ENCODE data around the gene RBM23.
A peak's percentile ranks its signal among the peaks of the same experiment; 100 is the strongest.
"Not testable (repeated sequence)": the region's sequence is repeated elsewhere in the genome, so short reads cannot be mapped to it uniquely, and the experiment has no call there.

Gene RBM23

DNA sequence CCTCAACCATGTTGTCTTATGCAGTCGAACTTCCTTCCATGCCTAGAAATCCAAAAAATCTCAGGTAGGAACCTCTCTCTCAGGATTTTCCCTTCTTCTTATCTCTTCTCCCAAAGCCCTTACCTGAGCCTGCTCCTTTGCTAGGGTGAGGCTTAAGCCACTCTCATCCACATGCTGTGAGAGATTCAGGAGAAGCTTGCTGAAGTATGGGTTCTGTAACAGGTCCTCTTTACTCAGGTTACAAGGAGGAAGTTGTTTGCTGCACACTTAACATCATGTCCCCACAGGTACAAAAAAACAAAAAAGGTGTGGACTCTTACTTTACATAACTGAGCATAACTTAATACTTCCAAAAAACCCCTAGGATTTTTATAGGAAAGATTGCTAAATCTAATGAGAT lies 33.5 kb upstream of the RBM23 start:
- H3K4me3 ChIP-seq (ENCODE audit: low read depth in 1 of 2, low read length in 1 of 2): peak overlapping the region; percentile 50 to 60
- no peaks in the 10 kb centered on the region for H3K27me3 ChIP-seq
- H3K27ac ChIP-seq: peak overlapping the region; percentile 89
- H3K9me3 ChIP-seq: no peaks in the 10 kb centered on the region
- peaks cover 17% of the 10 kb centered on the region for H3K36me3 ChIP-seq
- TF ChIP-seq CTCF (IDR thresholded peaks at IDR 0.05): no peak
- peaks cover 55 to 64% of the 10 kb centered on the region in 2 experiments for H3K4me1 ChIP-seq (ENCODE audit: control insufficient read depth in 1 of 2, insufficient read depth in 1 of 2, low read depth in 1 of 2, low read length in 1 of 2)

DNA sequence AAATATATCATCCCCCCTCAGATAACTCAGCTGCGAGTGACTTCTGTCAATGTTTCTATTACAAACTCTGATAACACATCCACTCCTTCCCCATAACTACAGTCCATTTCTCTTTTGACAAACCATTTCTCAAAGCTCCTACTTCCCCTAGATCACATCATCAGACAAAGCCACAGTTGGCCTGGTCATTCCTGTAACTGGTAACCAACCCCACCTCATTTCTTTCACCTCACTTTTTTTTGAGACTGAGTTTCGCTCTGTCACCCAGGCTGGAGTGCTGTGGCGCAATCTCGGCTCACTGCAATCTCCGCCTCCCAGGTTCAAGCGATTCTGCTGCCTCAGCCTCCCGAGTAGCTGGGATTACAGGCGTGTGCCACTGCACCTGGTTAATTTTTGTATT lies 32.8 kb upstream of the RBM23 start:
- H3K27ac ChIP-seq: peak overlapping the region; percentile 89
- peak overlapping the region; percentile 50 to 60 for H3K4me3 ChIP-seq (ENCODE audit: low read depth in 1 of 2, low read length in 1 of 2)
- H3K27me3 ChIP-seq, H3K9me3 ChIP-seq: not testable (repeated sequence)
- peaks cover 50 to 59% of the 10 kb centered on the region in 2 experiments for H3K4me1 ChIP-seq (ENCODE audit: control insufficient read depth in 1 of 2, insufficient read depth in 1 of 2, low read depth in 1 of 2, low read length in 1 of 2)
- peak; percentile 33 for TF ChIP-seq CTCF (IDR thresholded peaks at IDR 0.05)
- H3K36me3 ChIP-seq: peaks cover 23% of the 10 kb centered on the region

GRCh38 chr14:22945642-22946041 lies 26.7 kb upstream of the RBM23 start:
- H3K36me3 ChIP-seq: peaks cover 50% of the 10 kb centered on the region
- H3K4me1 ChIP-seq (ENCODE audit: control insufficient read depth in 1 of 2, insufficient read depth in 1 of 2, low read depth in 1 of 2, low read length in 1 of 2): peaks cover 3 to 7% of the 10 kb centered on the region in 2 experiments
- no peaks in the 10 kb centered on the region for H3K27me3 ChIP-seq
- TF ChIP-seq CTCF (IDR thresholded peaks at IDR 0.05): no peak
- no peak overlapping the region for H3K4me3 ChIP-seq (ENCODE audit: low read depth in 1 of 2, low read length in 1 of 2)
- H3K9me3 ChIP-seq: no peaks in the 10 kb centered on the region
- H3K27ac ChIP-seq: no peak overlapping the region

DNA sequence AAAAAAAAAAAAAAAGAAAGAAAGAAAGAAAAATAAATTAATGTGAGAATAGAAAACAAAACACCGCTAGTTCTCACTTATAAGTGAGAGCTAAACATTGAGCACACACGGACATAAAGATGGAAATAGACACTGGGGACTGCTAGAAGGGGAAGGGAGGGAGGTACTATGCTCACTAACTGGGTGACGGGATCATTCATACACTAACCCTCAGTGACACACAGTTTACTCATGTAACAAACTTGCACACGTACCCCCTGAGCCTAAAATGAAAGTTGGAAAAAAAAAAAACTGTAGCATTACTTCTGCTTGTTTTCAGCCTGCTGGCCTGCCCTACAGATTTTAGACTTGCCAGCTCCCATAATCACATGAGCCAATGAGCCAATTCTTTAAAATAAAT lies 20.7 kb upstream of the RBM23 start:
- no peak overlapping the region for H3K4me3 ChIP-seq (ENCODE audit: low read depth in 1 of 2, low read length in 1 of 2)

GRCh38 chr14:22935156-22935555 lies 16.2 kb upstream of the RBM23 start:
- no peak overlapping the region for H3K27ac ChIP-seq
- H3K27me3 ChIP-seq: no peaks in the 10 kb centered on the region
- no peak for TF ChIP-seq CTCF (IDR thresholded peaks at IDR 0.05)
- H3K9me3 ChIP-seq: no peaks in the 10 kb centered on the region
- no peak overlapping the region for H3K4me3 ChIP-seq (ENCODE audit: low read depth in 1 of 2, low read length in 1 of 2)
- peaks cover 15% of the 10 kb centered on the region for H3K36me3 ChIP-seq
- H3K4me1 ChIP-seq (ENCODE audit: control insufficient read depth in 1 of 2, insufficient read depth in 1 of 2, low read depth in 1 of 2, low read length in 1 of 2): peaks cover 7 to 9% of the 10 kb centered on the region in 2 experiments

More for the DNA sequence above, 20.7 kb upstream of the RBM23 start:
- Histone ChIP-seq H3K27ac (no peak overlapping the region), H3K36me3 (peaks cover 20% of the 10 kb centered on the region), H3K4me1 (ENCODE audit: control insufficient read depth in 1 of 2, insufficient read depth in 1 of 2, low read depth in 1 of 2, low read length in 1 of 2) (no peaks in the 10 kb centered on the region), H3K9me3 (no peaks in the 10 kb centered on the region), H3K27me3 (no peaks in the 10 kb centered on the region)
- TF ChIP-seq CTCF (IDR thresholded peaks at IDR 0.05): no peak

GRCh38 chr14:22932146-22932545 lies 13.2 kb upstream of the RBM23 start:
- Histone ChIP-seq H3K27me3 (no peaks in the 10 kb centered on the region), H3K4me1 (ENCODE audit: control insufficient read depth in 1 of 2, insufficient read depth in 1 of 2, low read depth in 1 of 2, low read length in 1 of 2) (peaks cover 30 to 31% of the 10 kb centered on the region in 2 experiments), H3K27ac (no peak overlapping the region), H3K36me3 (peaks cover 8% of the 10 kb centered on the region), H3K4me3 (ENCODE audit: low read depth in 1 of 2, low read length in 1 of 2) (no peak overlapping the region), H3K9me3 (no peaks in the 10 kb centered on the region)
- TF ChIP-seq CTCF (IDR thresholded peaks at IDR 0.05): no peak

All from neutrophil (primary cell).